HG02678 (cell line): Measurements from ENCODE around the gene FDXR.
"Not testable (repeated sequence)": the region's sequence is repeated elsewhere in the genome, so short reads cannot be mapped to it uniquely, and the experiment has no call there.

Experiments
- ATAC-seq: cut with Tn5 transposase; IDR thresholded peaks from one replicate; pipeline ENCODE4 v1.9.1; 2021; ENCODE audit warnings: mild to moderate bottlenecking, moderate library complexity; ENCODE audit not compliant: unreplicated experiment

The FDXR gene, protein sequence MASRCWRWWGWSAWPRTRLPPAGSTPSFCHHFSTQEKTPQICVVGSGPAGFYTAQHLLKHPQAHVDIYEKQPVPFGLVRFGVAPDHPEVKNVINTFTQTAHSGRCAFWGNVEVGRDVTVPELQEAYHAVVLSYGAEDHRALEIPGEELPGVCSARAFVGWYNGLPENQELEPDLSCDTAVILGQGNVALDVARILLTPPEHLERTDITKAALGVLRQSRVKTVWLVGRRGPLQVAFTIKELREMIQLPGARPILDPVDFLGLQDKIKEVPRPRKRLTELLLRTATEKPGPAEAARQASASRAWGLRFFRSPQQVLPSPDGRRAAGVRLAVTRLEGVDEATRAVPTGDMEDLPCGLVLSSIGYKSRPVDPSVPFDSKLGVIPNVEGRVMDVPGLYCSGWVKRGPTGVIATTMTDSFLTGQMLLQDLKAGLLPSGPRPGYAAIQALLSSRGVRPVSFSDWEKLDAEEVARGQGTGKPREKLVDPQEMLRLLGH

DNA sequence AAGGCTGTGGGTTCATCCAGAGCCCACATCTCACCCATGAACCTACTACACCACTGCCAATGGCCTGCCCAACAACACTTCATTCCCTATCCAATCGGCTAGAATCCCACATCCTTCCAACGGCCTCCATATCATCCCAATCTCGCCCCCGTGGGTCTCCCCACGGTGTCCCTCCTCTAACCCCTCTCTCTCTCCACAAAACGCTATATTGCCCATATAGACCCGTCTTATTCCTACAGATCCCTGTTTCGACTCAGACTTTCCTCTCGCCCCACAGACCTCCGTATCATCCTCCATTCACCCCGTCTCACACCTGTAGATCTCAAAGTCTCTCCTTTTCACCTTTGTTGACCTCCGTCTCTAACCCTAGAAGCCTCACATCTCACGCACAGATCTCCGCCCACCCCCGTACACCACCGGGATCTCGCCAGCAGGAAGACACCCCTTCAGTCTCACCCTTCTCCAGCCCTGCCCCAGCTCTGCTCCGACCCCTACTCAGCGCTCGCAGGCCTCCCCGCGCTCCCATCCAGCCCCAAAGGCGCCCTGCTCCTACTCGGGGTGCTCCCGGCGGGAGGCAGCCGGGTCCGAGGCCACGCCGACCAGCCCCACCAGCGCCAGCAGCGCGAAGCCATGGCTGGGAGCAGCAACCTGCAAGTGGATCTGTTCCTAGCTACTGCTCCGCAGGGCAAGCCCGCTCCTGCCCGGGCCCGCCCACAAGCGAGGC lies at the start of gene FDXR:
Gene FDXR (minus strand): TSS at position 682 of the 724 bp plus-strand sequence. CDS start 50 bp downstream, at position 632.
- no peak for ATAC-seq

DNA sequence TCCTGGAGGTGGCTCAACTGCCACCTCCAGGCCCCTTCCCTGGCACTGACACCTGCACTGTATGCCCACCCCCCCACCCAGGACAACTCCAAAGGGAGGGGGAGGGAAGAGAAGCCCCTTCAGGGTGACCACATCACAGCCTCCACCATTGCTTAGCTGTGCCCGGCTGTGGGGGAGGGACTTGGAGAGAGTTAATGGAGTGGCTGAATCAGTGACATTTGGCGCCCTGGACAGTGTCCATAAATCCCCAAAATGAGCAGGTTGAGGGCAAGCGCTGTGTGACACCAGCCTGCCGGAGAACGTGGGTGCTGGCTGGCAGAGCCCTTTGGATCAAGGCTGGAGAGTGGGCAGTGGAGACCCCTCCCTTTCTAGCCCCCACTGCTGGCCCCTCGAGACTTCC lies 49.4 kb upstream of the FDXR start:
- no peak for ATAC-seq

DNA sequence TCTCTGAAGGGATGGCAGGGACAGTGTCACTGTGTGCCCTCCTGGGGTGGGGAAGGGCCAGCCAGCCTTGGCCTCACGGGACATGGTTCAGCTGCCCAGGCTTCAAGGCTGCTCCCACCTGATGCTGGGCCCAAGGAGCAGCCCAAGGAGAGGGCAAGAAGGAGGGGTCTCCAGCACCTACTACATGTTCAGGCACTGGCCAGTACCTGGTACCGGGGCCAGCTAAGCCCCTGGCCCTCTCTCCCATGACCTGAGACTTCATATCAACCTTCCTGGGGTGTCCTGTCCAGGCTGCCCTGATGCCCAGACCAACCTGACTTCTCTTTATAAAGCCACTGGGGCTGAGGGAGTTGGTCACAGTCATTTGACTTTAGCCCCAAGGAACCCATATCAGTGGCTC lies 49.0 kb upstream of the FDXR start:
- no peak for ATAC-seq

DNA sequence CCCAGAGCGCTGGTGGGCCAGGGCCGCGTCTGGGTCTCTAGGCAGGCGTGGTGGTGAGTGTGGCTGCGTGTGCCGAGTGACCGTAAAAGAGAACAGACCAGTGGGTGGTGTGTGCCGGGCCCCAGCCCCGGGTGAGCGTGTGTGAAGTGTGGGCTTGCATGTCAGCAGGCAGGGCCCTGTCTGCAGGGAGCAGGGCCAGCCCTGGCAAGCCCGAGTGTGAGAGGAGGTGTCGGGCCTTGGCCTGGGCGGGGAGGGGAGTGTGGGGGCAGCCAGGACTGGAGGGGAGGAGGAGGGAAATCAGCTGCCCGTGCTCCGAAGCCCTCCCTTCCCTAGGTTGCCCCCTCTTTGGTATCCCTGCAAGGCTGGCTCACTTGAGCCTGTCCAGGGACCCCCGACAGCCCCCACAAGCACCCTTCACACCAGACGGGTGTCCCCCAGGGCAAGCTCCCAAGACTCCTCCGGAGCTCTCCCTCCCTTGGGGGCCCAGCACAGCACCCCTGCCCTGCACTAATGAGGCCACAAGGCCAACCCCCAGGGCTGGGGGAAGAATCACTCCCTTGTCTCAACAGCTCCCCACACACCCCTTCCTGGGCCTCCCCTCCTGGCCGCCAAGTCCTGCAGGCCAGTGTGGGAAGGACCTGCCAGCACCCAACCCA lies 48.4 kb upstream of the FDXR start:
- ATAC-seq, result no peak

DNA sequence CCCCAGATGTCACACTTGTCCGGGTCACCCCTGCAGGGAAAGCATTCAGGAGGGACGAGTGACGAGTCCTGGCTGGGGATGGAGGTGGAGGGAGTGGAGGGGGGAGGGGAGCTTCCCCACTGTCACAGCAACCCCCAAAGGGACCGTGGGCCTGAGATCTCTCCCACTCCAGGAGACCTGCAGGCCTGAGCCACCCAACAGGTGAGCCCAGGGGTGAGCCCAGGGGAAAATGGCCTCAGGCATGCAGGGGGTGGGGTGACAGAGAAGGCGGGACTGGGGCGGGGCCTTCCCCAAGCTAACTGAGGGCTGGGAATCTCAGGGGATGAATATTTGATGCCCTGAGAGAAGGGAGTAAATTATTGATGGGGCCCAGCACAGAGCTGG lies 47.8 kb upstream of the FDXR start:
- no peak for ATAC-seq

DNA sequence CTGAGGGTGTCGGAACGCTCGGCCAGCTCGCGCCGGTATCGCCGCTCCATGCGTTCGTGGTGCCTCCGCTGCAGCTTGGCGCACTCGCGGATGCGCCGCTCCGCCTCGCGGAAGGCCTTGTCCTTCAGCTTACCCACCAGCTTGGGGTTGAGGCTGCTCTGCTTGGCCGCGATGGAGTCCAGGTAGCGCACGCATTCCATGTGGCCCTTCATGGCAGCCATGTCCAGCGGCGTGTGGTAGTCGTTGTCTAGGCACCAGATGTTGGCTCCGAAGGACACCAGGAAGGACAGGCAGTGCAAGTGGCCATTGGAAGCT lies 47.5 kb upstream of the FDXR start:
- no peak for ATAC-seq

DNA sequence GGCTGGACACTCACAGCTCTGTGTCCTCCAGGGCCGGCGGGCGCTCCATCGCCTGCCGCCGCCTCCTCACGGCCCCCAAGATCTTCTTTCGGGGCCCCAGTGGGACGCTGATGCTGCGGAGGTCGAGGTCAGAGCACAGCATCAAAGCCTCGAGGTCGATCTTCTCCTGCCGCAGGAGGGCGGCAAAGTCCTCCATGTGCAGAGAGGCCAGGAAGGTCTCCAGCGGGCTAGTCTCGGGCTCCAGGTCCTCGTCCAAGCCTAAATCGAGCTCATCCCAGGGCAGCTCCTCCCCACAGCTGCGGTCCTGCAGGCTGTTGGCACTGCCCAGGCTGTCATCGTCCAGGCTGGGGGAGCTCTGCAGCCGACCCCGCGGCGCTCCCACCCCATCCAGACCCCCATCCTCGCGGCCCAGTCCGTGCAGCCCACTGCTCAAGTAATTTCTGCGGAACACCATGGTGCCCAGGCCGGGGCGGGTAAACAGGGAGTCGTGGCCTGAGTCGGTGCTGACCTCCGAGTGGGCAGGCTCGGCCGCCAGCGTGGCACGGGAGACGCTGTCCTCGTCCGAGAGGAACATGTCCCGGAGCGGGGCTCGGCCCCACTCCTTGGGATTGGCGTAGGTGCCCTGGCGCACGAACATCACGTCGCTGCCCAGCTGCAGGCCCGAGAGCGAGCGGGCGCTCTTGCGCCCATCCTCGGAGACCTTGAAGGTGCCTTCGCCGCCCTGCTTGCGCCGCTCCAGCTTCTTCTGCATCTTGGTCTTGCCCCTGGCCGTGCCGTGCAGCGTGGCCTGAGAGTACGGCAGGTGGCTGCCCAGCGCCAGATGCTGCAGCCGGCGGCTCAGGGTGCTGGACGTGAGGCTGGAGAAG lies 46.9 kb upstream of the FDXR start:
- ATAC-seq, result no peak

DNA sequence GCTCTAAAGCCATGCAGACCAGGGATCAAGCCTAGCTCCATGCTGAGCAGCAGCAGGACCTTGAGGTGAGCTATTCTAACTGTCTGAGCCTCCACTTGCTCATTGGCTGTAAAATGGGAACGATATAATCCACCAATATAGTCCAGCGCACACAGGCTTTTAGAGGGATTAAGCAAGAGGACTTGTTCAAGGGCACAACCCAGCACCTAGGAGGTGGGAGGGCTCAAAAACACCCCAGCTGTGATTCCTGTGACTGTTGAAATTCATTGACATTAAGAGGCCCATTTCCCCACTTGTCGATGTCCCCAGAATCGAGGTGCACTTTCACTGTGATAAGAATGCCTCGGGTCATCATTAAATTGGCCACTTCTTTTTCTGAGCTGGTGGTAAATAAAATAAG lies 46.1 kb upstream of the FDXR start:
- no peak for ATAC-seq

DNA sequence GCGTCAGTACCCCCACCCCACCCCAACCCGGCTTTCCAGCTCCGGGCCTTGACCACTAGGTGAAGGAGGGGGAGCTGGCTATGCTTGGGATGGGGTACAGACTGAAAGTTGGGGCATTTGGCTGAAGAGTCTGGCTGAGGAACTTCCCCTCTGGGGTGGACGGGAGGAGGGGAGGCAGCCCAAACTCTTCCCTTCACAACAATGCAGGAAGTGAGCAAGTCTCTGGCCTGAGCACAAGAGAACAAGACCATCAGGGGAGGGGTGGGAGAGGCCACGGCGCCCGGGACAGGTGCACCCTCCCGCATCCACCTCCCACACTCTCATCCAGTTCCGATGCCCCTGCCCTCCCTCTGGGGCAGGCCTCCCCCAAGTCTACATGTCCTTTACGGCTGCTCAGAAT lies 44.6 kb upstream of the FDXR start:
- no peak for ATAC-seq

DNA sequence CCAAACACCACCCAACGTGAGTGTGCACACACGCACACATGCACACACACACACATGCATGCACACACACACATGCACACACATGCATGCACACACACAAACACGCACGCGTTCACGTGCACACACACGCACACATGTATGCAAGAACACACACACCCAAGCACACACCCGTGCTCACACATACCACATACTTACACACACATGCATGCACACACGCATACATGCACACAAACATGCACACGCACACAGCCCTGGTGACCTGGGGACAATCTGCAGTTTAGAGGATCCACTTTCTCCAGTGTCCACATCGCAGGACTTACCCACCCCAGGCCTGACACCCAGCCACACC lies 44.0 kb upstream of the FDXR start:
- ATAC-seq, result no peak

DNA sequence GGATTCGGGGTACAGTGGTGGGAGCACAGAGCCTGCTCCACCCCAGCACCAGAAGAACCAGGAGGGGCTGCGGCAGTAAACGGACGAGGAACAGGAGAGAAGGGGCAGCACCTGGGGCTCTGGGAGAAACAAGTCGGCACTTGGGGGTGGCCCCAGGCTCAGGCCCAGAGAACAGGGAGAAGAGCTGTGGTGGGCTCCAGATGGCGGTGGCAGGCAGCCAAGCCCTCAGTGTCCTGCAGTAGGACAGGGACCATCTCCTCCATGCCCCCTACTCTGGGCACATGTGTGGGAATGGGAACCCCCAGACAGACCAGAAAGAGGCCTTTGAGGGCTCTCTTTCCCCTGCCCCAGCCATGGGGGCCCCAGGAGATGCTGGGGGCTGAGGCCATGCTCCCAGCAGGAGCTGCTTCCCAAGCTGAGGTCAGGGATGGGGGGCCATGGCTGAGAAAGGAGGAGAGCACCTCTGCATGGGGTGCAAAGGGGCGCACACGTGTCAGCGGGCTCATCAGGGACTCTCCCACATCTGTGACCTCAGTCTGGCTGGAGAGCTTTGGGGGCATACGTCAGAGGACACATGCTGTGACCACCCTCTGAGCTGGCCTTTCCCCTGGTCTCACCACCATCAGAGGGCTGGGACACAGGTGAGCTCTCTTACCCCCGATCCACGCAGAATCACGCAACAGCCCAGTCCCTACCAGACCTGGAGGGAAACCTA lies 43.5 kb upstream of the FDXR start:
- ATAC-seq, result no peak

DNA sequence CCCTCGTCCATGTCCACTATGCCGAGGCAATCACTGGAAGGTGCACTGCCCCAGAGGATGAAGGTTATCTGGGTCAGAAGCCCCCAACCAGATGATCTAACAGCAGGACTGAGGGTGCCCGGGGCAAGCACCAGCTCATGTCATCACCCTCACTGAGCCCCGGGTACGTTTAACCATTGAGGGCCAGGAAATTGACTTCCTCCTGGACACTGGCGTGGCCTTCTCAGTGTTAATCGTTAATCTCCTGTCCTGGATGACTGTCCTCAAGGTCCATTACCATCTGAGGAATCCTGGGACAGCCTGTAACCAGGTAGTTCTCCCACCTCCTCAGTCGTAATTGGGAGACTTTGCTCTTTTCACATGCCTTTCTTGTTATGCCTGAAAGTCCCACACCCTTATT lies 38.6 kb upstream of the FDXR start:
- not testable (repeated sequence) for ATAC-seq

DNA sequence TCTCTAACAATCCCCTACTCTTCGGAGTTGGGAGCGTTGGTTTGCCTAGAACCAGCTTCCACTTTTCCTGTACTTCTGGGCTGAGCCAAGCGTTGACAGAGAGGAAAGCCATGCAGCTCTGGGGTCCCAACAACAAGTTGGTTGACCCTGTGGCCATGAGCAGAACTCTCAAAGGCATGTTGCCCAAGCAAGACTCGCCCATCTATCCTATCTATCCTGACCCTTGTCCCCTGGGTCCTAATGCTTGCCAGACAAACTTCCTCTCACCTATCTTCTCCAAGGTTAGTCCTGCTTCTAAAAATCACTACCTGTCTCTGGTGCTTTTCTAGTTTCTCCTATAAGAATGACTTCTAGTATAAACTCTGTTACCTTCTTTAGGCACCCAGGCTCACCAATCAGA lies 36.3 kb upstream of the FDXR start:
- not testable (repeated sequence) for ATAC-seq

DNA sequence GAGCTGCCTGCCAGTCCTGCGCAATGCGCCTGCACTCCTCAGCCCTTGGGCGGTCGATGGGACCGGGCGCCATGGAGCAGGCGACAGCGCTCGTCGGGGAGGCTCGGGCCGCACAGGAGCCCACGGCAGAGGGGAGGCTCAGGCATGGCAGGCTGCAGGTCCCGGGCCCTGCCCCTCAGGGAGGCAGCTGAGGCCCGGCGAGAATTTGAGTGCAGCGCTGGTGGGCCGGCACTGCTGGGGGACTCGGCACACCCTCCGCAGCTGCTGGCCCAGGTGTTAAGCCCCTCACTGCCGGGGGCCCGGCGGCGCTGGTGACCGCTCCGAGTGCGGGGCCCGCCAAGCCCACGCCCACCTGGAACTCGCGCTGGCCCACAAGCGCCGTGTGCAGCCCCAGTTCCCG lies 34.2 kb upstream of the FDXR start:
- no peak for ATAC-seq

DNA sequence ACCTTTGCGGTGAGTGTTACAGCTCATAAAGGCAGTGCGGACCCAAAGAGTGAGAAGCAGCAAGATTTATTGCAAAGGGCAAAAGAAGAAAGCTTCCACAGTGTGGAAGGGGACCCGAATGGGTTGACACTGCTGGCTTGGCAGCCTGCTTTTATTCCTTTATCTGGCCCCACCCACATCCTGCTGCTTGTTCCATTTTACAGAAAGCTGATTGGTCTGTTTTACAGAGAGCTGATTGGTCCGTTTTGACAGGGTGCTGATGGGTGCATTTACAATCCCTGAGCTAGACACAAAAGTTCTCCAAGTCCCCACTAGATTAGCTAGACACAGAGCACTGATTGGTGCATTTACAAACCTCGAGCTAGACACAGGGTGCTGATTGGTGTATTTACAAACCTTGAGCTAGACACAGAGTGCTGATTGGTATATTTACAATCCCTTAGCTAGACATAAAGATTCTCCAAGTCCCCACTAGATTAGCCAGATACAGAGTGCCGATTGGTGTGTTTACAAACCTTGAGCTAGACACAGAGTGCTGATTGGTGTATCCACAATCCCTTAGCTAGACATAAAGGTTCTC lies 33.5 kb upstream of the FDXR start:
- not testable (repeated sequence) for ATAC-seq

DNA sequence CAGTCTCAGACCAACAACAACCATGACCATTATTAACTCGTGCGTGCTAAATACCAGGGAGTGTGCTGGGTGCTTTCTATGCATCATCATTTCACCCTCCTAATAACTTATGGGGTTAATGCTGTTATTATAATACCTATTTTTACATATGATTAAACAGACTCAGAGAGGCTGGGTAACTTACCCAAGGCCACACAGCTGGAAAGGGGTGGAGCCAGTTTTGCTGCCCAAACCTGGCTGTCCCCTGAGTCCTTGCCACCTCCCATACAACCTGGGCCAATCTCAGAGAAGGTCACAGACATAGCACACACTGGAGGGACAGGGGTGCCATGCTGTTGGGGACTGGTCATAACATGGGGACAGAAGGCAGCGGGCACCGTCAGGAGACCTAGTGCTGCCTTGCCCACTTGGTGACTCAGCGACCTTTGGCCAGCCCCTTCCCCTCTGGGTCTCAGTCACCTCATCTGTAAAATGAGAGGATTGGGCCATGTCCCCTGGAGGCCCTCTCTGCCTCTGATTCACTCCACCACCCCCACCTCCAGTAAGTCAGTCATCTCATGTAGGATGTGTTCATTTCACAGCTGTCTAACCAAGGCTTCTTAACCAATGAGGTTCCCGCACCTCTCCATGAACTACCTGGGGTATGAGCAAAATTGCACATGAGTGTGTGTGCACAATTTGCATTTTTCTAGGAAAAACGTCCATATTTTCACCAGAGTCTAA lies 32.1 kb upstream of the FDXR start:
- no peak for ATAC-seq

DNA sequence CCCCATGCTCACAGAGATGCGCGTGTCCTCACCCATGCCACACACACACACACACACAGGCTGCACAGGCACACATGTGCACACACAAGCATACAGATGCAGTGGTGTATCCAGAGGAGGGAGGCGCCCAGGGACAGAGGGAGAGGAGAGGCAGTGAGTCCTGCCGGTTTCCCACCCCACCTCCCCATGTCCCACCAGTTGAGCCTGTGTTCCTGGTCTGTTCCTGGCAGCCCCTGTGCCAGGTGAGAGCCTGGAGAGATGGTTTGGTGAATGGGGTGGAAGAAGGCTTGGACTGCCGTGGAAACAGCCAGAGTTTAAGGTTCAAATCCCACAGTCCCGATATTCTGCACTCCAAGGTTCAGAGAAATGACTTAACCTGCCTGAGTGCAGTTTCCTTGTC lies 30.9 kb upstream of the FDXR start:
- ATAC-seq, result no peak

DNA sequence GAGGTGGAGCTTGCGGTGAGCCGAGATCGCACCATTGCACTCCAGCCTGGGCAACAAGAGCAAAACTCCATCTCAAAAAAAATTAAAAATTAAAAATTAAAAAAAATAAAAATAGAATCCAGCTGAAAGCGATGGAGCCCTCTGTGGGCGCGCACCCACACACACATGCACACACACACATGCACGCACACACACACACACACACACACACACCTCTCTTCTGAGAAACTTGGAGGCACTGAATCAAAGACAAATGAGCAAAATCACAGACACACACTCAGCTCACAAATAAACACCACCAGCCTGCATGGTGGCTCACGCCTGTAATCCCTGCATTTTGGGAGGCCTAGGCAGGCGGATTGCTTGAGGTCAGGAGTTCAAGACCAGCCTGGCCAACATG lies 30.2 kb upstream of the FDXR start:
- ATAC-seq, result no peak

DNA sequence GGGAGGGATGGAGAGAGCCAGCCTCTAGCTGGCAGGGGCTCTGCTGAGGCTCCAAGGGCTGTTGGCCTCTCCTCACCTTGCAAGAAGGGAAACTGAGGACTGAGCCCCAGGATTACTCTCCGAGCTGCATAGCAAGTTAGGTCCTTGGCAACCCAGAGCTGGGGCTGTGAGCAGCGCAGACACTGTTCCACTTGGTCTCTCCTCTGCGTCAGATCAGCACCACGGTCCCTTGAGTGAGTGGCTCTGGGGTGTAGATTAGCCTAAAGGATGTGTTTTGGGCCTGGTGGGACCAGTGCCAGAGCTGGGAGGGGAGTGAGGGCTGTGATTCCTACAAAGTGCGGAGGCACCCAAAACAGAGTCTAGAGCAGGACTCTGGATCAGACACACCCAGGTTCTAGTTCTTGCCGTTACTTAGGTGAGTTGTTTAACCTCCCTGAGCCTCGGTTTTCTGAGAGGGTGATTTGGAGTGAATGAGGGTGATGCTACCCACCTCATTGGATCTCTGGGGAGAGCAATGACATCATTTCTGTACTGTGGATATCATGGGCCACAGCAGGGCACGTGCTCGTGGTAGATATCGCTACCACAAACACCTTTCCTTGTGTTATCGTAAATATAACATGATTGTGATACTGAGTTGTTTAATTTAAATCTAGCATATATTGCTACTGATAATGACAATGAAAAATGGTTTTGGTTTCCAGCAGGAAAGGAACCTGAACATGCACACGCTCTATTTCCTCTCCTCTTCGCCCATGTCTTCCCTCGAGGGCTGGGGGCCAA lies 28.8 kb upstream of the FDXR start:
- ATAC-seq, result no peak
